ENCODE data around the gene MRPL37.

DNA sequence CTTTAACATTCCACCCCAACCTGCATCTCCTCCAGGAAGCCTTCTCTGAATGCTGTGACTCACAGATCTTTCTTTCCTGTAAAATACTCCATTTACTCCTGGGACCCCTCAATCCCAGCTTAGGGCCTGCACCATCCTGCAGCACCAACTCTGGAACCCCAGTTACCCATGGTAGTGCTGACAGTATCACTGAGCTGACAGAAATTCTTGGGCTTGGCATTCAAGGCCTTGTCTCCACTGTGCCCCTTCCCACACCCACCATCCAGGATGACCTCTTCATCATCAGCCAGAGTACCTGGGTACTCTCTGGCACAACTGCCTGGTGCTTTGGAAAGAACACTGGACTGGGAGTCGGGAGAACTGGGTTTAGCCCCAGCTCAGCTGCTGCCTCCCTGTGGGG, 8.4 kb upstream of the MRPL37 start:
- TF ChIP-seq, protein P1, sequence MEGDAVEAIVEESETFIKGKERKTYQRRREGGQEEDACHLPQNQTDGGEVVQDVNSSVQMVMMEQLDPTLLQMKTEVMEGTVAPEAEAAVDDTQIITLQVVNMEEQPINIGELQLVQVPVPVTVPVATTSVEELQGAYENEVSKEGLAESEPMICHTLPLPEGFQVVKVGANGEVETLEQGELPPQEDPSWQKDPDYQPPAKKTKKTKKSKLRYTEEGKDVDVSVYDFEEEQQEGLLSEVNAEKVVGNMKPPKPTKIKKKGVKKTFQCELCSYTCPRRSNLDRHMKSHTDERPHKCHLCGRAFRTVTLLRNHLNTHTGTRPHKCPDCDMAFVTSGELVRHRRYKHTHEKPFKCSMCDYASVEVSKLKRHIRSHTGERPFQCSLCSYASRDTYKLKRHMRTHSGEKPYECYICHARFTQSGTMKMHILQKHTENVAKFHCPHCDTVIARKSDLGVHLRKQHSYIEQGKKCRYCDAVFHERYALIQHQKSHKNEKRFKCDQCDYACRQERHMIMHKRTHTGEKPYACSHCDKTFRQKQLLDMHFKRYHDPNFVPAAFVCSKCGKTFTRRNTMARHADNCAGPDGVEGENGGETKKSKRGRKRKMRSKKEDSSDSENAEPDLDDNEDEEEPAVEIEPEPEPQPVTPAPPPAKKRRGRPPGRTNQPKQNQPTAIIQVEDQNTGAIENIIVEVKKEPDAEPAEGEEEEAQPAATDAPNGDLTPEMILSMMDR (IDR thresholded peaks at IDR 0.05): no peak
- TF ChIP-seq POLR2A (IDR thresholded peaks at IDR 0.05): no peak
